ENCODE data around the gene ADGRD2. TPM values are rescaled to one million over a fixed set of nuclear protein-coding genes. Genes with fewer than 3 reads are reported as not detected.

The ADGRD2 gene
- total RNA-seq, 1 donor from 2014 or later = not detected

GRCh38 chr9:124469011-124469832 lies 19.0 kb downstream of the ADGRD2 start:
- Histone ChIP-seq H3K27me3 (ENCODE audit: control insufficient read depth in 3 of 3, insufficient read depth in 3 of 3, low read length in 3 of 3) (peaks cover 15 to 34% (median 21%) of the 10 kb centered on the region in 3 donors), H3K36me3 (ENCODE audit: control insufficient read depth in 3 of 3, insufficient read depth in 3 of 3, low read length in 3 of 3) (no peaks in the 10 kb centered on the region), H3K4me1 (ENCODE audit: control insufficient read depth in 3 of 3, insufficient read depth in 3 of 3, low read length in 3 of 3) (no peaks in the 10 kb centered on the region), H3K4me3 (ENCODE audit: low read length in 3 of 3) (no peak overlapping the region), H3K9me3 (ENCODE audit: control insufficient read depth in 3 of 3, low read length in 3 of 3) (no peaks in the 10 kb centered on the region), H3K9ac (ENCODE audit: low read depth in 1 of 3, low read length in 3 of 3) (no peak overlapping the region), H3K27ac (ENCODE audit: low read depth, low read length) (no peak overlapping the region)

- H3K27me3 ChIP-seq (ENCODE audit: control insufficient read depth in 3 of 3, insufficient read depth in 3 of 3, low read length in 3 of 3) = peaks cover 11 to 40% (median 25%) of the 10 kb centered on the region in 3 donors
- H3K9me3 ChIP-seq (ENCODE audit: control insufficient read depth in 3 of 3, low read length in 3 of 3) = no peaks in the 10 kb centered on the region
- no peaks in the 10 kb centered on the region for H3K4me1 ChIP-seq (ENCODE audit: control insufficient read depth in 3 of 3, insufficient read depth in 3 of 3, low read length in 3 of 3)
- no peak overlapping the region for H3K27ac ChIP-seq (ENCODE audit: low read depth, low read length)
- H3K36me3 ChIP-seq (ENCODE audit: control insufficient read depth in 3 of 3, insufficient read depth in 3 of 3, low read length in 3 of 3) = no peaks in the 10 kb centered on the region
- H3K4me3 ChIP-seq (ENCODE audit: low read length in 3 of 3) = no peak overlapping the region
- H3K9ac ChIP-seq (ENCODE audit: low read depth in 1 of 3, low read length in 3 of 3) = no peak overlapping the region
Observed at GRCh38 chr9:124470306-124470705, 20.1 kb downstream of the ADGRD2 start.

- no peaks in the 10 kb centered on the region for H3K36me3 ChIP-seq (ENCODE audit: control insufficient read depth in 3 of 3, insufficient read depth in 3 of 3, low read length in 3 of 3)
- H3K9ac ChIP-seq (ENCODE audit: low read depth in 1 of 3, low read length in 3 of 3) = no peak overlapping the region
- H3K27me3 ChIP-seq (ENCODE audit: control insufficient read depth in 3 of 3, insufficient read depth in 3 of 3, low read length in 3 of 3) = peaks cover 14 to 45% (median 27%) of the 10 kb centered on the region in 3 donors
- H3K4me3 ChIP-seq (ENCODE audit: low read length in 3 of 3) = no peak overlapping the region
- no peaks in the 10 kb centered on the region for H3K4me1 ChIP-seq (ENCODE audit: control insufficient read depth in 3 of 3, insufficient read depth in 3 of 3, low read length in 3 of 3)
- no peak overlapping the region for H3K27ac ChIP-seq (ENCODE audit: low read depth, low read length)
- no peaks in the 10 kb centered on the region for H3K9me3 ChIP-seq (ENCODE audit: control insufficient read depth in 3 of 3, low read length in 3 of 3)
Observed at GRCh38 chr9:124470726-124471125, 20.5 kb downstream of the ADGRD2 start.

GRCh38 chr9:124471761-124472160 lies 21.5 kb downstream of the ADGRD2 start:
- Histone ChIP-seq H3K4me3 (ENCODE audit: low read length in 3 of 3) (no peak overlapping the region), H3K27me3 (ENCODE audit: control insufficient read depth in 3 of 3, insufficient read depth in 3 of 3, low read length in 3 of 3) (peaks cover 16 to 50% (median 37%) of the 10 kb centered on the region in 3 donors)

GRCh38 chr9:124472770-124473169 lies 22.5 kb downstream of the ADGRD2 start:
- Histone ChIP-seq H3K9me3 (ENCODE audit: control insufficient read depth in 3 of 3, low read length in 3 of 3) (no peaks in the 10 kb centered on the region), H3K36me3 (ENCODE audit: control insufficient read depth in 3 of 3, insufficient read depth in 3 of 3, low read length in 3 of 3) (no peaks in the 10 kb centered on the region), H3K9ac (ENCODE audit: low read depth in 1 of 3, low read length in 3 of 3) (peak overlapping the region in 1 of 3 donors; percentile 12), H3K27me3 (ENCODE audit: control insufficient read depth in 3 of 3, insufficient read depth in 3 of 3, low read length in 3 of 3) (peaks cover 17 to 54% (median 39%) of the 10 kb centered on the region in 3 donors), H3K4me1 (ENCODE audit: control insufficient read depth in 3 of 3, insufficient read depth in 3 of 3, low read length in 3 of 3) (no peaks in the 10 kb centered on the region), H3K4me3 (ENCODE audit: low read length in 3 of 3) (no peak overlapping the region), H3K27ac (ENCODE audit: low read depth, low read length) (no peak overlapping the region)

More at GRCh38 chr9:124471761-124472160, 21.5 kb downstream of the ADGRD2 start:
- Histone ChIP-seq H3K27ac (ENCODE audit: low read depth, low read length) (no peak overlapping the region), H3K36me3 (ENCODE audit: control insufficient read depth in 3 of 3, insufficient read depth in 3 of 3, low read length in 3 of 3) (no peaks in the 10 kb centered on the region), H3K4me1 (ENCODE audit: control insufficient read depth in 3 of 3, insufficient read depth in 3 of 3, low read length in 3 of 3) (no peaks in the 10 kb centered on the region), H3K9ac (ENCODE audit: low read depth in 1 of 3, low read length in 3 of 3) (no peak overlapping the region), H3K9me3 (ENCODE audit: control insufficient read depth in 3 of 3, low read length in 3 of 3) (no peaks in the 10 kb centered on the region)

GRCh38 chr9:124473310-124473709 lies 23.1 kb downstream of the ADGRD2 start:
- Histone ChIP-seq H3K4me3 (ENCODE audit: low read length in 3 of 3) (no peak overlapping the region), H3K36me3 (ENCODE audit: control insufficient read depth in 3 of 3, insufficient read depth in 3 of 3, low read length in 3 of 3) (no peaks in the 10 kb centered on the region), H3K9ac (ENCODE audit: low read depth in 1 of 3, low read length in 3 of 3) (no peak overlapping the region), H3K4me1 (ENCODE audit: control insufficient read depth in 3 of 3, insufficient read depth in 3 of 3, low read length in 3 of 3) (peaks cover 0 to 1% (median 0%) of the 10 kb centered on the region in 3 donors), H3K27me3 (ENCODE audit: control insufficient read depth in 3 of 3, insufficient read depth in 3 of 3, low read length in 3 of 3) (peaks cover 20 to 53% (median 42%) of the 10 kb centered on the region in 3 donors), H3K27ac (ENCODE audit: low read depth, low read length) (no peak overlapping the region), H3K9me3 (ENCODE audit: control insufficient read depth in 3 of 3, low read length in 3 of 3) (no peaks in the 10 kb centered on the region)

GRCh38 chr9:124474151-124474550 lies 23.9 kb downstream of the ADGRD2 start:
- peaks cover 28 to 62% (median 50%) of the 10 kb centered on the region in 3 donors for H3K27me3 ChIP-seq (ENCODE audit: control insufficient read depth in 3 of 3, insufficient read depth in 3 of 3, low read length in 3 of 3)
- H3K27ac ChIP-seq (ENCODE audit: low read depth, low read length) = no peak overlapping the region
- no peak overlapping the region for H3K4me3 ChIP-seq (ENCODE audit: low read length in 3 of 3)
- no peak overlapping the region for H3K9ac ChIP-seq (ENCODE audit: low read depth in 1 of 3, low read length in 3 of 3)
- no peaks in the 10 kb centered on the region for H3K36me3 ChIP-seq (ENCODE audit: control insufficient read depth in 3 of 3, insufficient read depth in 3 of 3, low read length in 3 of 3)
- peaks cover 0 to 2% (median 0%) of the 10 kb centered on the region in 3 donors for H3K4me1 ChIP-seq (ENCODE audit: control insufficient read depth in 3 of 3, insufficient read depth in 3 of 3, low read length in 3 of 3)
- no peaks in the 10 kb centered on the region for H3K9me3 ChIP-seq (ENCODE audit: control insufficient read depth in 3 of 3, low read length in 3 of 3)

GRCh38 chr9:124475158-124475867 lies 25.1 kb downstream of the ADGRD2 start:
- Histone ChIP-seq H3K27ac (ENCODE audit: low read depth, low read length) (no peak overlapping the region), H3K27me3 (ENCODE audit: control insufficient read depth in 3 of 3, insufficient read depth in 3 of 3, low read length in 3 of 3) (peaks cover 37 to 73% (median 62%) of the 10 kb centered on the region in 3 donors), H3K36me3 (ENCODE audit: control insufficient read depth in 3 of 3, insufficient read depth in 3 of 3, low read length in 3 of 3) (no peaks in the 10 kb centered on the region), H3K9me3 (ENCODE audit: control insufficient read depth in 3 of 3, low read length in 3 of 3) (no peaks in the 10 kb centered on the region), H3K4me3 (ENCODE audit: low read length in 3 of 3) (no peak overlapping the region), H3K4me1 (ENCODE audit: control insufficient read depth in 3 of 3, insufficient read depth in 3 of 3, low read length in 3 of 3) (peaks cover 0 to 2% (median 0%) of the 10 kb centered on the region in 3 donors), H3K9ac (ENCODE audit: low read depth in 1 of 3, low read length in 3 of 3) (no peak overlapping the region)

GRCh38 chr9:124475868-124476690 lies 25.8 kb downstream of the ADGRD2 start:
- peaks cover 42 to 72% (median 66%) of the 10 kb centered on the region in 3 donors for H3K27me3 ChIP-seq (ENCODE audit: control insufficient read depth in 3 of 3, insufficient read depth in 3 of 3, low read length in 3 of 3)

More at GRCh38 chr9:124475868-124476690, 25.8 kb downstream of the ADGRD2 start:
- Histone ChIP-seq H3K36me3 (ENCODE audit: control insufficient read depth in 3 of 3, insufficient read depth in 3 of 3, low read length in 3 of 3) (no peaks in the 10 kb centered on the region), H3K4me1 (ENCODE audit: control insufficient read depth in 3 of 3, insufficient read depth in 3 of 3, low read length in 3 of 3) (peaks cover 0 to 2% (median 0%) of the 10 kb centered on the region in 3 donors), H3K9ac (ENCODE audit: low read depth in 1 of 3, low read length in 3 of 3) (no peak overlapping the region), H3K4me3 (ENCODE audit: low read length in 3 of 3) (no peak overlapping the region), H3K27ac (ENCODE audit: low read depth, low read length) (no peak overlapping the region), H3K9me3 (ENCODE audit: control insufficient read depth in 3 of 3, low read length in 3 of 3) (no peaks in the 10 kb centered on the region)

Measured in skeletal muscle tissue (tissue), 4 donors.